ENCODE measurements around the gene CAMK1D.

Gene CAMK1D

GRCh38 chr10:12832096-12832495 is 482.7 kb downstream of the CAMK1D start:
- no peak for ATAC-seq

GRCh38 chr10:12833451-12833850 is 484.1 kb downstream of the CAMK1D start:
- TF ChIP-seq TCF4 (CRISPR knock-in tag; IDR thresholded peaks at IDR 0.05; ENCODE audit: borderline replicate concordance), result no peak
- TF ChIP-seq POU6F1 (CRISPR knock-in tag; IDR thresholded peaks at IDR 0.05; ENCODE audit: borderline replicate concordance, low read depth), result no peak
- no peak for TF ChIP-seq ISL1 (CRISPR knock-in tag; IDR thresholded peaks at IDR 0.05)
- TF ChIP-seq BACH2 (CRISPR knock-in tag; IDR thresholded peaks at IDR 0.05; ENCODE audit: borderline replicate concordance), result no peak
- no peak for ATAC-seq

More at GRCh38 chr10:12832096-12832495, 482.7 kb downstream of the CAMK1D start:
- TF ChIP-seq CSRNP3 (CRISPR knock-in tag; IDR thresholded peaks at IDR 0.05) (no peak), ZFP30 (CRISPR knock-in tag; IDR thresholded peaks at IDR 0.05) (no peak), TOX (CRISPR knock-in tag; IDR thresholded peaks at IDR 0.05; ENCODE audit: borderline replicate concordance) (no peak), BACH2 (CRISPR knock-in tag; IDR thresholded peaks at IDR 0.05; ENCODE audit: borderline replicate concordance) (no peak), CSDC2 (CRISPR knock-in tag; IDR thresholded peaks at IDR 0.05) (no peak), POU6F1 (CRISPR knock-in tag; IDR thresholded peaks at IDR 0.05; ENCODE audit: borderline replicate concordance, low read depth) (no peak), ZFP3 (CRISPR knock-in tag; IDR thresholded peaks at IDR 0.05) (no peak), PPARA (CRISPR knock-in tag; IDR thresholded peaks at IDR 0.05; ENCODE audit: borderline replicate concordance) (no peak), TSHZ2 (CRISPR knock-in tag; IDR thresholded peaks at IDR 0.05) (no peak), ZNF8 (CRISPR knock-in tag; IDR thresholded peaks at IDR 0.05) (no peak), ARNTL (CRISPR knock-in tag; IDR thresholded peaks at IDR 0.05; ENCODE audit: borderline replicate concordance, low read depth) (no peak), ESRRG (CRISPR knock-in tag; IDR thresholded peaks at IDR 0.05) (no peak), SNAI2 (CRISPR knock-in tag; IDR thresholded peaks at IDR 0.05) (no peak), ZNF565 (CRISPR knock-in tag; conservative IDR thresholded peaks at IDR 0.05; ENCODE audit: low read depth) (no peak), OSR1 (CRISPR knock-in tag; IDR thresholded peaks at IDR 0.05) (no peak), CREB5 (CRISPR knock-in tag; IDR thresholded peaks at IDR 0.05; ENCODE audit: low read depth) (no peak), ZNF70 (CRISPR knock-in tag; IDR thresholded peaks at IDR 0.05) (no peak), TCF4 (CRISPR knock-in tag; IDR thresholded peaks at IDR 0.05; ENCODE audit: borderline replicate concordance) (no peak), RARB (CRISPR knock-in tag; IDR thresholded peaks at IDR 0.05) (no peak)

GRCh38 chr10:12834116-12834665 is 484.8 kb downstream of the CAMK1D start:
- no peak for ATAC-seq
- TF ChIP-seq RARB (CRISPR knock-in tag; IDR thresholded peaks at IDR 0.05) (no peak), CSDC2 (CRISPR knock-in tag; IDR thresholded peaks at IDR 0.05) (no peak), ZFP3 (CRISPR knock-in tag; IDR thresholded peaks at IDR 0.05) (no peak), TCF4 (CRISPR knock-in tag; IDR thresholded peaks at IDR 0.05; ENCODE audit: borderline replicate concordance) (no peak), CSRNP3 (CRISPR knock-in tag; IDR thresholded peaks at IDR 0.05) (no peak), ISL1 (CRISPR knock-in tag; IDR thresholded peaks at IDR 0.05) (no peak), SNAI2 (CRISPR knock-in tag; IDR thresholded peaks at IDR 0.05) (no peak), POU6F1 (CRISPR knock-in tag; IDR thresholded peaks at IDR 0.05; ENCODE audit: borderline replicate concordance, low read depth) (no peak), BACH2 (CRISPR knock-in tag; IDR thresholded peaks at IDR 0.05; ENCODE audit: borderline replicate concordance) (no peak)

Data from SK-N-SH treated with all-trans-retinoic acid at 6 μM for 48 hours (cell line).